Metanephros (tissue), 1 donor: ENCODE data around the gene OR8G5. TPM values are rescaled to one million over a fixed set of nuclear protein-coding genes. Genes with fewer than 3 reads are reported as not detected.

ENCODE experiments used
- total RNA-seq: library from RNA; depleted of rRNA; stranded (reverse); fragments of >200 nt; gene quantifications from one replicate; pipeline ENCODE4 v1.2.3, GENCODE V29; 2014

The OR8G5 gene
- not detected for total RNA-seq

GRCh38 chr11:124256076-124256475 lies at the start of gene OR8G5:
Gene OR8G5 (plus strand): TSS chr11:124256376. CDS start chr11:124264932, 8,556 bp downstream.

GRCh38 chr11:124240621-124241397 lies 15.4 kb upstream of the OR8G5 start, which contains the start of gene OR8G1:
Gene OR8G1 (plus strand): TSS chr11:124241095. CDS start chr11:124249676, 8,581 bp downstream.

GRCh38 chr11:124313849-124314248 lies 57.7 kb downstream of the OR8G5 start, which contains the start of gene OR8D1:
Gene OR8D1 (minus strand): TSS chr11:124313949. CDS start chr11:124310766, 3,183 bp downstream.

Other genes with a start within 250 kb of the OR8G5 start
- gene OR10G4, start 243.4 kb upstream of the OR8G5 start, total RNA-seq = not detected
- not detected for gene OR10G9, start 233.4 kb upstream of the OR8G5 start, total RNA-seq
- gene OR10G8, start 229.6 kb upstream of the OR8G5 start, total RNA-seq = not detected
- not detected for gene OR10G7, start 215.1 kb upstream of the OR8G5 start, total RNA-seq
- gene VWA5A, start 140.9 kb upstream of the OR8G5 start, total RNA-seq = 27.7 TPM
- gene OR10D3, start 73.0 kb upstream of the OR8G5 start, total RNA-seq = not detected
- gene OR8G1, start 15.3 kb upstream of the OR8G5 start, total RNA-seq = not detected
- gene OR8D1, start 57.6 kb downstream of the OR8G5 start, total RNA-seq = not detected
- gene OR8D2, start 63.8 kb downstream of the OR8G5 start, total RNA-seq = not detected
- not detected for gene OR8B2, start 128.1 kb downstream of the OR8G5 start, total RNA-seq
- not detected for gene OR8B3, start 142.6 kb downstream of the OR8G5 start, total RNA-seq
- gene OR8B4, start 168.5 kb downstream of the OR8G5 start, total RNA-seq = not detected
- not detected for gene OR8B8, start 189.3 kb downstream of the OR8G5 start, total RNA-seq